ENCODE results near the gene GANAB. TPM values are rescaled to one million over a fixed set of nuclear protein-coding genes. Genes with fewer than 3 reads are reported as not detected.

Gene GANAB
- total and polyA plus RNA-seq, 2 of the 13 experiments (the other 11 are each of a cell fraction or from before 2014, with no cell fraction given): 99.5 to 234 TPM

GRCh38 chr11:62678770-62679696 lies 32.6 kb upstream of the GANAB start, which contains the start of gene UBXN1 (continued):
- TF ChIP-seq ZSCAN29 (CRISPR knock-in tag; conservative IDR thresholded peaks at IDR 0.05) (no peak), ZZZ3 (CRISPR knock-in tag; IDR thresholded peaks at IDR 0.05; ENCODE audit: borderline replicate concordance) (0 out of 2 replicates have a peak, but pooled peaks have one; percentile 15), DMAP1 (CRISPR knock-in tag; IDR thresholded peaks at IDR 0.05) (peak; percentile 24; the same call in 1 of the 2 replicates), ZFY (CRISPR knock-in tag; IDR thresholded peaks at IDR 0.05) (peak; percentile 70), ZMYM3 (CRISPR knock-in tag; IDR thresholded peaks at IDR 0.05) (peak; percentile 48), TEAD3 (CRISPR knock-in tag; optimal IDR thresholded peaks at IDR 0.05; ENCODE audit: borderline replicate concordance) (no peak), ZNF572 (CRISPR knock-in tag; IDR thresholded peaks at IDR 0.05) (no peak), SKI (IDR thresholded peaks at IDR 0.05; ENCODE audit: partially characterized antibody) (no peak), IRF1 (CRISPR knock-in tag; IDR thresholded peaks at IDR 0.05; ENCODE audit: low read depth) (no peak), ZNF20 (CRISPR knock-in tag; IDR thresholded peaks at IDR 0.05) (no peak), ZNF44 (CRISPR knock-in tag; IDR thresholded peaks at IDR 0.05) (no peak), YEATS2 (CRISPR knock-in tag; IDR thresholded peaks at IDR 0.05; ENCODE audit: borderline replicate concordance) (peak; percentile 97), ZNF432 (CRISPR knock-in tag; IDR thresholded peaks at IDR 0.05; ENCODE audit: borderline replicate concordance) (no peak), GMEB2 (CRISPR knock-in tag; IDR thresholded peaks at IDR 0.05; ENCODE audit: low read depth) (no peak), ZBTB20 (CRISPR knock-in tag; IDR thresholded peaks at IDR 0.05; ENCODE audit: borderline replicate concordance, low read depth) (0 out of 2 replicates have a peak, but pooled peaks have one; percentile 36), SOX5 (CRISPR knock-in tag; IDR thresholded peaks at IDR 0.05; ENCODE audit: borderline replicate concordance) (0 out of 2 replicates have a peak, but pooled peaks have one; percentile 23), HNRNPK (IDR thresholded peaks at IDR 0.05; ENCODE audit: low read depth, low read length, poor library complexity, severe bottlenecking) (no peak), MNT (IDR thresholded peaks at IDR 0.05) (no peak), ZNF580 (CRISPR knock-in tag; IDR thresholded peaks at IDR 0.05; ENCODE audit: borderline replicate concordance, low read depth) (0 out of 2 replicates have a peak, but pooled peaks have one; percentile 44), RARA (CRISPR knock-in tag; IDR thresholded peaks at IDR 0.05) (no peak), SSRP1 (CRISPR knock-in tag; IDR thresholded peaks at IDR 0.05) (no peak), ZMYM2 (CRISPR knock-in tag; IDR thresholded peaks at IDR 0.05) (no peak), ZNF484 (CRISPR knock-in tag; IDR thresholded peaks at IDR 0.05; ENCODE audit: borderline replicate concordance, low read depth) (no peak), ZNF260 (CRISPR knock-in tag; IDR thresholded peaks at IDR 0.05; ENCODE audit: borderline replicate concordance, low read depth) (no peak), KMT2A (CRISPR knock-in tag; IDR thresholded peaks at IDR 0.05) (peak; percentile 95), HMGA1 (CRISPR knock-in tag; conservative IDR thresholded peaks at IDR 0.05) (no peak), SMARCC2 (IDR thresholded peaks at IDR 0.05) (no peak), EEA1 (CRISPR knock-in tag; IDR thresholded peaks at IDR 0.05; ENCODE audit: borderline replicate concordance) (no peak)
